Gastrocnemius medialis (tissue), 4 donors: ENCODE results near the gene THSD8.

Source experiments
- CTCF ChIP-seq, 5 experiments: fragments of 450-650 bp in 3 of 5; fragments of 200-600 bp in 2 of 5; sonication (generic) in 2 of 5; IDR thresholded peaks in 4 of 5; conservative IDR thresholded peaks in 1 of 5; 1 replicate in 4 of 5; 2 replicates in 1 of 5; pipeline ENCODE4 v1.5.1; 2016 to 2019; ENCODE audit warnings: antibody characterized with exemption in 5 of 5, mild to moderate bottlenecking in 3 of 5, moderate library complexity in 3 of 5
- POLR2A ChIP-seq, 2 donors: fragments of 450-650 bp; IDR thresholded peaks; one replicate each; pipeline ENCODE4 v1.6.1; 2017; ENCODE audit warnings: antibody characterized with exemption in 2 of 2, mild to moderate bottlenecking in 2 of 2, moderate library complexity in 2 of 2

GRCh38 chr19:12834566-12834943 lies 32.7 kb downstream of the THSD8 start, which contains the start of gene RTBDN:
- TF ChIP-seq CTCF (IDR thresholded peaks at IDR 0.05 in 4 of 5, conservative IDR thresholded peaks at IDR 0.05 in 1 of 5) (no peak), POLR2A (IDR thresholded peaks at IDR 0.05) (no peak)
